Common myeloid progenitor, CD34-positive (primary cell): ENCODE results near the gene ZBTB8OS.

Source experiments
- CTCF ChIA-PET: fragments of 350-600 bp; sonication (Branson Sonifier 250); formaldehyde crosslinking; loops from one replicate; lab custom pipeline; 2021; ENCODE audit warnings: antibody characterized with exemption; lab: Charles Lee
- POLR2A ChIA-PET: fragments of 350-600 bp; sonication (Branson Sonifier 250); formaldehyde crosslinking; loops from one replicate; lab custom pipeline; 2021; ENCODE audit warnings: antibody characterized with exemption; lab: Charles Lee
- DNase-seq, 3 donors: peaks; one replicate each; pipeline versions ENCODE4 v3.0.0 to v3.0.0-alpha.2; 2013
- H3K27ac ChIP-seq, 2 experiments: 1 replicate in 1 of 2; 2 replicates in 1 of 2; pipeline ENCODE4 v1.7.0; 2013; ENCODE audit warnings: inconsistent platforms in 2 of 2, low read length in 2 of 2, mild to moderate bottlenecking in 2 of 2, low read depth in 1 of 2, moderate library complexity in 1 of 2; ENCODE audit not compliant: severe bottlenecking in 2 of 2, insufficient read depth in 1 of 2, poor library complexity in 1 of 2
- H3K27me3 ChIP-seq, 5 experiments: replicated peaks in 2 of 5; 1 replicate in 3 of 5; 2 replicates in 2 of 5; pipeline versions ENCODE4 v1.6.1 to v1.7.0; 2013; ENCODE audit warnings: low read length in 4 of 5, mild to moderate bottlenecking in 2 of 5, moderate library complexity in 2 of 5, inconsistent platforms in 1 of 5; ENCODE audit not compliant: insufficient read depth in 5 of 5, control insufficient read depth in 4 of 5
- H3K36me3 ChIP-seq, 4 experiments: 1 replicate in 2 of 4; 2 replicates in 2 of 4; pipeline versions ENCODE4 v1.6.1 to v1.7.0; 2013; ENCODE audit warnings: low read length in 3 of 4, control low read depth in 1 of 4, mild to moderate bottlenecking in 1 of 4; ENCODE audit not compliant: control insufficient read depth in 4 of 4, insufficient read depth in 4 of 4
- H3K4me1 ChIP-seq, 4 experiments: 1 replicate in 3 of 4; 2 replicates in 1 of 4; pipeline versions ENCODE4 v1.6.1 to v1.7.1; 2013; ENCODE audit warnings: low read length in 3 of 4, mild to moderate bottlenecking in 3 of 4, control low read depth in 1 of 4, inconsistent platforms in 1 of 4, moderate library complexity in 1 of 4; ENCODE audit not compliant: control insufficient read depth in 4 of 4, insufficient read depth in 4 of 4; ENCODE audit errors: control extremely low read depth in 1 of 4
- H3K4me3 ChIP-seq, 7 experiments: 1 replicate in 4 of 7; 2 replicates in 3 of 7; pipeline versions ENCODE4 v1.5.1 to v1.7.0; 2013; ENCODE audit warnings: mild to moderate bottlenecking in 7 of 7, low read length in 6 of 7, moderate library complexity in 6 of 7, inconsistent platforms in 2 of 7, low read depth in 2 of 7, control low read depth in 1 of 7; ENCODE audit not compliant: insufficient read depth in 4 of 7, control insufficient read depth in 1 of 7; ENCODE audit errors: extremely low read depth in 1 of 7
- H3K9me3 ChIP-seq, 5 experiments: 1 replicate in 4 of 5; 2 replicates in 1 of 5; pipeline versions ENCODE4 v1.6.1 to v1.7.1; 2013; ENCODE audit warnings: low read length in 4 of 5, mild to moderate bottlenecking in 2 of 5, inconsistent platforms in 1 of 5, low read depth in 1 of 5, moderate library complexity in 1 of 5; ENCODE audit not compliant: control insufficient read depth in 4 of 5, insufficient read depth in 2 of 5; ENCODE audit errors: control extremely low read depth in 1 of 5
- WGBS: methylation state at CpG from one replicate; pipeline ENCODE4 v1.1.5; 2013; ENCODE audit not compliant: insufficient coverage; 5-methylcytosine and 5-hydroxymethylcytosine counted together

ZBTB8OS gene

GRCh38 chr1:32623775-32624174 is 26.6 kb downstream of the ZBTB8OS start:
- no peak overlapping the region for H3K27ac ChIP-seq
- ChIA-PET CTCF (no interaction called here), POLR2A (no interaction called here)
- no peaks in the 10 kb centered on the region for H3K9me3 ChIP-seq
- peaks cover 0 to 18% (median 3%) of the 10 kb centered on the region in 4 experiments for H3K36me3 ChIP-seq
- H3K4me3 ChIP-seq, result no peak overlapping the region
- H3K27me3 ChIP-seq, result no peaks in the 10 kb centered on the region
- DNase-seq, result peak; percentile 26 to 80 (median 73)
- WGBS, result no CpG with 5 or more reads among the region's 5 CpGs
- H3K4me1 ChIP-seq, result peaks cover 3 to 20% (median 13%) of the 10 kb centered on the region in 4 experiments

DNA sequence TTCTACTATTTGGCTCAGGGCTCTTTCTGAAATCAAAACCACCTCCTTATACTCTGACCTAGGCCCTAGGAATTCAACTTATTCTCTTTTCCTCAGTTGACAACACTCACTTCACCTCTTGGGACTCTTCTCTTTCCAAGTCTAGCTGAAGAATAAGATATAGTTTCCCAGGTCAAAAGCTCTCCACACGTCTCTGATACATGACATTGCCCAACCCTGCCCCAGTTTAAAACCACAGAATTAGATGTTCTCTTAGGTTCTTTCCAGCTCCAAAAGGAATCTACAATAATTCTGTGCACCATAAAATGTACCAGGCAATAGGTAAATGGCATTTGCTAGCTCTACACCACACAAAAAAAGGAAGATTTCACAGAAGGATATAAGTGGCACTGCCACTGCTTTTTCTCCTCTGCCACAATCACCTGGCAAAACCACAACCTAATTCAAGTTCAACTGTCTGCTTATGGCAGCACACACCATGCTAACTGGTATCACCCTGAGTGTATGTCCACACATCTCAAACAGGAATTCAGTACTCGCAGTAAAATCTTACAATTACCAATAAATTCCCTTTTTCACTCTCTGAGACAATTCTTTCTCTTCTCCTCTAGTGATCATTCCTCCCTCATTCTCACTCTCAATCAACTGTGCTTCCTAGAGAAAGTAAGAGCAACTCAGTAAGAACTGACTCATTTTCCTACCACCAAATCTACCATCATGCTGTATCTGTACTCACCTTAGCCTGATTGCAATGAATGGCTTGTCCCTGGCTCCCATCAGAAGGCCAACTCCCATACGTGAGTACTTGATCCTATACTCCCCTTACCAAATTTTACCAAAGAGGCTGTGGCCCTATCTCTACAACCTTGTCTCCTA is 27.3 kb downstream of the ZBTB8OS start:
- CTCF ChIA-PET, result interaction anchor here (0.8 kb wide), 1 partner anchor 222 kb away, joined by 3 read pairs; no protein-coding TSS in a partner anchor
- DNase-seq, result peak in 2 of 3 donors; percentile 28 to 42
- WGBS, result 60% methylated on average over 3 of the region's 3 CpGs
- Histone ChIP-seq H3K27me3 (no peaks in the 10 kb centered on the region), H3K27ac (no peak overlapping the region), H3K9me3 (no peaks in the 10 kb centered on the region), H3K36me3 (peaks cover 0 to 18% (median 3%) of the 10 kb centered on the region in 4 experiments), H3K4me1 (peaks cover 3 to 20% (median 13%) of the 10 kb centered on the region in 4 experiments), H3K4me3 (no peak overlapping the region)
- POLR2A ChIA-PET, result interaction anchor here (0.6 kb wide), 1 partner anchor 89 kb away, joined by 4 read pairs; no protein-coding TSS in a partner anchor

GRCh38 chr1:32622205-32622604 is 28.1 kb downstream of the ZBTB8OS start:
- Histone ChIP-seq H3K27ac (no peak overlapping the region), H3K4me3 (no peak overlapping the region), H3K27me3 (no peaks in the 10 kb centered on the region), H3K36me3 (peaks cover 0 to 13% (median under 1%) of the 10 kb centered on the region in 4 experiments), H3K4me1 (peaks cover 3 to 20% (median 13%) of the 10 kb centered on the region in 4 experiments), H3K9me3 (no peaks in the 10 kb centered on the region)
- ChIA-PET CTCF (interaction anchor here (1.0 to 1.7 kb wide), 2 partner anchors 12 to 98 kb away, joined by 4 to 5 read pairs; no protein-coding TSS in a partner anchor), POLR2A (no interaction called here)
- WGBS, result no CpG with 5 or more reads among the region's 2 CpGs
- no peak for DNase-seq

- H3K27ac ChIP-seq, result no peak overlapping the region
- 65% methylated on average over 4 of the region's 5 CpGs for WGBS
- DNase-seq, result peak; percentile 47 to 65 (median 61)
- peaks cover 0 to 5% (median under 1%) of the 10 kb centered on the region in 4 experiments for H3K36me3 ChIP-seq
- no peaks in the 10 kb centered on the region for H3K27me3 ChIP-seq
- POLR2A ChIA-PET, result interaction anchor here (0.6 kb wide), 2 partner anchors 30 to 88 kb away, joined by 3 read pairs; no protein-coding TSS in a partner anchor
- peaks cover 3 to 20% (median 13%) of the 10 kb centered on the region in 4 experiments for H3K4me1 ChIP-seq
- CTCF ChIA-PET, result interaction anchor here (0.8 to 3.2 kb wide), 14 partner anchors 18 to 219 kb away, joined by 3 to 27 read pairs (median 4); no protein-coding TSS in a partner anchor
- H3K4me3 ChIP-seq, result no peak overlapping the region
- H3K9me3 ChIP-seq, result no peaks in the 10 kb centered on the region
These were observed 30.5 kb downstream of the ZBTB8OS start for GRCh38 chr1:32619701-32620485.

- Histone ChIP-seq H3K4me1 (peaks cover 3 to 13% (median 12%) of the 10 kb centered on the region in 4 experiments), H3K9me3 (no peaks in the 10 kb centered on the region), H3K36me3 (peaks cover 0 to 5% (median under 1%) of the 10 kb centered on the region in 4 experiments), H3K27me3 (no peaks in the 10 kb centered on the region), H3K4me3 (no peak overlapping the region), H3K27ac (no peak overlapping the region)
- peak in 2 of 3 donors; percentile 2 to 15 for DNase-seq
- ChIA-PET CTCF (interaction anchor here (1.0 to 3.2 kb wide), 4 partner anchors 21 to 99 kb away, joined by 3 to 27 read pairs (median 6); no protein-coding TSS in a partner anchor), POLR2A (no interaction called here)
- WGBS, result 94% methylated on average over 3 of the region's 5 CpGs
These were observed 31.6 kb downstream of the ZBTB8OS start for GRCh38 chr1:32618673-32619221.

DNA sequence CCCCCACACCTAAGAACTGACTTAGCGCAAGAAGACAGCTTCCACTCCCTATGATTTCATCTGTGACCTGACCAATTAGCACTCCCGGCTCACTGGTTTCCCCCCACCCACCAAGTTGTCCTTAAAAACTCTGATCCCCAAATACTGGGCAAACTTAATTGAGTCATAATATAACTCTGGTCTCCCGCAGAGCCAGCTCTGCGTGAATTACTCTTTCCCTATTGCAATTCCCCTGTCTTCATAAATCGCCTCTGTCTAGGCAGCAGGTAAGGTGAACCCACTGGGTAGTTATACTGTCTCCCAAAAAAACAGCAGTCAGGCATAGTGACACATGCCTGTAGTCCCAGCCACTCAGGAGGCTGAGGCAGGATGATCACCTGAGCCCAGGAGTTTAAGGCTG is 36.9 kb downstream of the ZBTB8OS start:
- ChIA-PET POLR2A (no interaction called here), CTCF (no interaction called here)
- WGBS, result 94% methylated on average over 4 of the region's 5 CpGs

More for the DNA sequence above, 36.9 kb downstream of the ZBTB8OS start:
- H3K4me1 ChIP-seq, result peaks cover 0 to 9% (median 7%) of the 10 kb centered on the region in 4 experiments
- no peaks in the 10 kb centered on the region for H3K9me3 ChIP-seq
- H3K27me3 ChIP-seq, result no peaks in the 10 kb centered on the region
- no peak overlapping the region for H3K27ac ChIP-seq
- H3K4me3 ChIP-seq, result no peak overlapping the region
- no peaks in the 10 kb centered on the region for H3K36me3 ChIP-seq
- DNase-seq, result no peak
